ENCODE measurements around the gene MTARC2.
"Not testable (repeated sequence)": the region's sequence is repeated elsewhere in the genome, so short reads cannot be mapped to it uniquely, and the experiment has no call there.

MTARC2 gene

GRCh38 chr1:220732621-220733020, 15.5 kb upstream of the MTARC2 start:
- DNase-seq (ENCODE audit: low spot score) = no peak

DNA sequence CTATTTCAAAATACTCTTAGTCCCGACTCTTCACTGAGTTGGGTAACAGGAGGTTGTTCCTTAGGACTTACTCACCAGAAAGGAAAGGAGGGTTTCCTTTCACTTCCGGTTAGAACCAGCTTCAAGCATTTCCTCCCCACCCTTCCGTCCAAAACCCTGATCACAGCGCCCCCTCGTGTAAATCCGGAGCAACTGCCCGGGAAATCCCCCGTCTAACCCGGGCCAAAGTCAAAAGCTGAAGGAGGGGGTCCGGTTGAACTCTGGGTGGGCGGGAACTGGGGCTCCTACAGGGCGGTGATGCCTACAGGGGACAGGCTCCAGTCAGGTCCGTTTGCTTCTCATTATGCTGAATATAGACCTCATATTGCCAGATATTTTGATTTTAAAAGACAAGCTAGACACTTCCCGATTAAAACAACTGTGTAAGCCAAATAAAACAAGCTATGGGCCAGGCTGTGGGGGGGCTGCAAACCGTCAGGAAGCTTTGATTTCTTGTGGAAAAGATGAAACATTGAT, 15.0 kb upstream of the MTARC2 start:
- peak; percentile 81 for DNase-seq (ENCODE audit: low spot score)

DNA sequence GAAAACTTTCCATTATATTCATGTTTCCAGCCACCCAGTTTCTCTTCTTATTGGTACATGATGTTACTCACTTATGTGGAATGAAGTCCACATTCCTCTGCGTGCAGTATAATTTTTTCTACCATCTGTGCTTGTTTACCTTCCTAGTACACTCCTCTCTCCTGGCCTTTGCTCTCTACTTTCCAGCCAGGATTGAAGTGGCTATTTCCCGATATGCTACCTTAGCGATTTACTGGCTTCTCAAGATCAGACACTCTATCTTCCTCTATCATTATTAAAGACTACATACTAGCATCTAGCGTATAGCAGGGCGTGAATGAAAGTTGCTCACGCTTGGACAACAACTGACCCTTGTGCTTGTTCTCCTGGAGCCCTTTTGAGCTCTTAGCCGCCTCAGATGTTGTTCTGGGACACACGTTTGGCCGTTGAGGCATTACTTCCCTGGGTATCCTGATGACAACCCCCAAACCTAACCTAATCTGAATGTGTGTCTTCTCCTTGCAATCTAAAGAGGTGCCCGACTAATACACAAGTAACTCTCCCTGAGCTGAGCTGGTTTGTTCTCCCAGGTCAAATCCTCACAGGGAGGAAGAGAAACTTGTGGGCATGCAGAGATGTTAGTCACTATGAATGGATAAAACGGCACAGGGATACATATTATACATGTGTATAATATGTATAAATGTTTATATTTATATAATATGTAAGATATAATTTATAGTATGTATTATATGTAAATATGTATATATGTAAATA, 13.4 kb upstream of the MTARC2 start:
- DNase-seq (ENCODE audit: low spot score) = peak; percentile 67

DNA sequence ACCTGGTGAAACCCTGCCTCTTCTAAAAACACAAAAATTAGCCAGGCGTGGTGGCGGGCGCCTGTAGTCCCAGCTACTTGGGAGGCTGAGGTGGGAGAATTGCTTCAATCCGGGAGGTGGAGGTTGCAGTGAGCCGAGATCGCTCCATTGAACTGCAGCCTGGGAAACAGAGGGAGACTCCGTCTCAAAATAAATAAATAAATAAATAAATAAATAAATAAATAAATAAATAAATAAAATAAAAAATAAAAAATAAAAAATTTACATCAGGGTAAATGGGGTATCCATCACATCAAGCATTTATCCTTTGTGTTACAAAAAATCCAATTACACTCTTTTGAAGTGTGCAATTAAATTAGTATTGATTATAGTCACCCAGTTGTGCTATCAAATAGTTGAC, 11.8 kb upstream of the MTARC2 start:
- DNase-seq (ENCODE audit: low spot score) = not testable (repeated sequence)

DNA sequence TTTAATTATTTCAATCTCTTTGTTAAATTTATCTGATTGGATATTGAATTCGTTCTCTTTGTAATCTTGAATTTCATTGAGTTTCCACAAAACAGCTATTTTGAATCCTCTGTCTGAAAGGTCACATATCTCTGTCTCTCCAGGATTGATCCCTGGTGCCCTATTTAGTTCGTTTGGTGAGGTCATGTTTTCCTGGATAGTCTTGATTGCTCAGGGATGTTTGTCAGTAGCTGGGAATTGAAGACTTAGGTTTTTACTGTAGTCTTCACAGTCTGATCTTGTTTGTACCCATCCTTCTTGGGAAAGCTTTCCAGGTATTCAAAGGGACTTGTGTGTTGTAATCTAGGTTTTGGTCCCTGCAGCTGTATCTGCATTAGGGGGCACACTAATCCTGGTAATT, 6.8 kb upstream of the MTARC2 start:
- DNase-seq (ENCODE audit: low spot score) = no peak

DNA sequence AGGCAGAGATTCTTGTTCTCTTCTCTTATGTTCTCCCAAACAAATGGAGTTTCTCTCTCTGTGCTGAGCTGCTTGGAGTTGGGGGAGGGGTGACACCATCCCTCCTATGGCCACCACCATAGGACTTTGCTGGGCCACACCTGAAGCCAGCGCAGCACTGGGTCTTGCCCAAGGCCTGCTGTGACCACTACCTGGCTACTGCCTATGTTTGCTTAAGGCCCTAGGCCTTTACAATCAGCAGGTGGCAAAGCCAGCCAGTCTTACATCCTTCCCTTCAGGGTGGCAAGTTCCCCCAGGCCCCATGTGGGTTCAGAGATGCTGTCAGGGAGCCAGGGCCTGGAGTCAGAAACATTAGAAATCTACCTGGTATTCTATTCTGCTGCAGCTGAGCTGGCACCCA, 6.3 kb upstream of the MTARC2 start:
- DNase-seq (ENCODE audit: low spot score) = no peak

DNA sequence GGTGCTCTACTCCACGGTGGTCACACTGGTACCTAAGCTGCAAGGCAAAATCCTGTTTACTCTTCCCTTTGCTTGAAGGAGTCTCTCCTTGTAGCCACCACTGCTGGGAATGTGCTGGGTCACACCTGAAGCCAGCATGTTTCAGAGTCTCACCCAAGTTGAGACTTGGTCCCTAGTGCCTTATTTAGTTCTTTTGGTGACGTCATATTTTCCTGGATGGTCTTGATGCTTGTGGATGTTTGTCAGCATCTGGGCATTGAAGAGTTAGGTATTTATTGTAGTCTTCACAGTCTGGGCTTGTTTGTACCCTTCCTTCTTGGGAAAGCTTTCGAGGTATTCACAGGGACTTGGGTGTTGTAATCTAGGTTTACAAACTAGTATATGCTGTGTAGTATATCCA, 5.6 kb upstream of the MTARC2 start:
- no peak for DNase-seq (ENCODE audit: low spot score)

DNA sequence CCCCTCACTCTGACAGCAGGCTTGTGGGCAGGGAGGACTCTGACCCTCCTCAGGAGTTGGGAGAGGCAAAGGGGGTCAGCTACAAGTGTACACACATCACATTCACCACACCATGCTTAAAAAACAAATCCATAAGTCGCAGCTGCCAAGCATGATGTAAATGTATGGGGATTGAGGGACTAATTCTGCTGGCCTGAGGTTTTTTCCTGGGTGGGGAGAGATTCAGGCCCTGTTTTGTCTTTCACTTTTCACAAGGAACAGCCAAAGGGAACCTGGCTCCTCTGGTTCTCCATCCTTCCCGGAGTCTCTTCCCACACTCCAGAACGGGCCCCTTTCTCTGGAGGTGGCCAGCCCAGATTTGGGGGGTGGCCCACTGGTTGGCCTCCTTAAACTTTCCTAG, 1.3 kb upstream of the MTARC2 start:
- DNase-seq (ENCODE audit: low spot score) = no peak

DNA sequence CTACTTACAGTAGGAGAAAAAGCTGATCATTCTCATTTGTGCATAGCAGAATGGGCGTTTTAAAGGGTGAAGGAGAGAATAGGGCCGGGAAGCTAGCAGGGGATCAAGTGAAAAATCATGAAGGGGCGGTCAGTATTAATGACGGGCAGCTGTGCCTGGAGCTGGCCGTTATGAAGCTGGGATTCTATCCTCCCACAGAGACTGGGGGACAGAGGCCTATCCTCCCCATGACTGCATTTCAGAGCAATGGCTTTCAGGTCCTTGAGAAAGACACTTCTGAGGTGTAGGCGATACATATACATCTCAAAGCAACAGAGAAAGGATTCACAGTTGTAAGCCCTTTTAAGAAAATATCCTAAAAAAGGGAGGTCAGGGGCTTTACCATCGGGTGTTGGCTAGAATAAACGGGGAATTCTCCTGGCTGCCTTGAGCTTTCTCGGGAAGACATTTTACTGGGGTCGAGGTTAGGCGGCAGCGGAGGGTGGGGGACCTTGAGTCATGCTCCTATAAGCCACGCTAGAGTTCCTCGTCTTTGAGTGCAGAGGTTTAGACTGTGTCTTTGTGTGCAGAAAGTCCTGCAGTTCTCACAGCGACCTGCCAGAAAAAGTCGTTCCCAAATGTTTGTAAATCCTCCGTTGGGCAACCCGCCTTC, 559 bp upstream of the MTARC2 start:
- DNase-seq (ENCODE audit: low spot score) = no peak

GRCh38 chr1:220748936-220749335, 814 bp downstream of the MTARC2 start:
- no peak for DNase-seq (ENCODE audit: low spot score)

DNA sequence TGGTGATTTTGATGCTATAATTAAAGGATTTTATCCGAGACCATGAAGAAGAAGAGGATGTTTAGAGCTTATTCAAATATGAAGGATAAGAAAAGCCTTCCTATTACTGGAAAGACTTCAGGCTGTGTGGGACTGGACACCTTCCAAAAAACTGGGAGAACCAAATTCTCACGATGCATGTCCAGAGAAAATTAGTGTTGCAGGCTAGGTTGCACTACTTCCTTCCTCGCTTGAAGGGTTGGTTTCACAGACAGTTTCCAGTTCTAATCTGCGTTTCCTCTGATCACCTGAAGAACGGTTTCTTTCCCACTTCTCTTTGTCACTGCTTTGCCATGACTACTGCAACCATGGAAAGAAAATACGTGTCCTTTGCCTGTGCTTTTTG, 2.0 kb downstream of the MTARC2 start:
- no peak for DNase-seq (ENCODE audit: low spot score)

GRCh38 chr1:220751111-220751510, 3.0 kb downstream of the MTARC2 start:
- no peak for DNase-seq (ENCODE audit: low spot score)

GRCh38 chr1:220754212-220754917, 6.2 kb downstream of the MTARC2 start:
- DNase-seq (ENCODE audit: low spot score) = no peak

DNA sequence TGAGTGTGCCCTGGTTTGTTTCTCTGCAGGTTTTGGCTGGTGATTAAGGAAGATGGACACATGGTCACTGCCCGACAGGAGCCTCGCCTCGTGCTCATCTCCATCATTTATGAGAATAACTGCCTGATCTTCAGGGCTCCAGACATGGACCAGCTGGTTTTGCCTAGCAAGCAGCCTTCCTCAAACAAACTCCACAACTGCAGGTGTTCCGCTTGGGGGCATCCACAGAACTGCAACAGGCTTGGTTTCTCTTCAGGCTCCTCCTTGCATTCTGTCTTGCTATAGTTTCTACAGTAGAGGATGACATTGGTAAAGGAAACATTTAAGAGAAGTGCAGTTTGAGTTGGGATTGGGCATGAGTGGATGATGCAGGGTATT, 6.8 kb downstream of the MTARC2 start:
- DNase-seq (ENCODE audit: low spot score) = no peak

DNA sequence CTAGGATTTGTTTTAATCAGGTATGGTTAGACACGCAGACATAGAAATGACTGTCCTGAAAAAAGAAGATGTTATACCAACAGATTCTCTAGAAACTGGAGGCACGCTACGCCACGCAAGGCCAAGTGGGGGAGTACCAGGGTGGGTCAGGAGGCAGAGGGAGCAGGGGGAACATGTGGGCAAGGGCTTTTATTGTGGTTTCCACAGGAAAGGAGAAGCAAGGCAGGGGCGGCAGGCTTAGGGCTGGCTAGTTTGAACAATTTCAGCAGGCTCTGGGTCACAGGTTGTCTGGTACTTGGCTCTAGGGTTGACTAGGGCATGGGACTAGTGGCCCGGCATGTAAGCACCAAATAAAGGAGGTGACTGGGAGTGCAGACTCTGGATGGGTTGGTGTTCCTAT, 7.2 kb downstream of the MTARC2 start:
- DNase-seq (ENCODE audit: low spot score) = no peak

- DNase-seq (ENCODE audit: low spot score) = no peak
Observed at GRCh38 chr1:220757441-220757840, 9.3 kb downstream of the MTARC2 start.

DNA sequence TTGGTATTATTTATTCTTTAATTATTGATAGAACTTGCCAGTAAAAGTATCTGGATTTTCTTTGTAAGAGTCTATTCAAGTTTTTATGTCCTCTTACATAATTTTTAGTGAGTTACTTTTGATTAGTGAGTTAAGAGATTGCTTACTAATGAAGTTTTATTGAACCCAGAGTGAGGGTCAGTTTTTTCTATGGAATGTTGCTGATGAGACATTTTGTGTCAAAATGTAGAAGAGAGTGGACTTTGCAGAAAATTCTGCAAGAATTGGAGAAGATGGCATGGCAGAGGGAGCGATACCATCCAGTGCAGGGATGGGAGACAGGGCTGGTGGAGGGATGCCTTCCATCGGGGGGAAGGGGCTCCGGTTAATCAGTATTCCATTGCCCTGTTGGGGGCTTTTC, 11.0 kb downstream of the MTARC2 start:
- DNase-seq (ENCODE audit: low spot score) = no peak

DNA sequence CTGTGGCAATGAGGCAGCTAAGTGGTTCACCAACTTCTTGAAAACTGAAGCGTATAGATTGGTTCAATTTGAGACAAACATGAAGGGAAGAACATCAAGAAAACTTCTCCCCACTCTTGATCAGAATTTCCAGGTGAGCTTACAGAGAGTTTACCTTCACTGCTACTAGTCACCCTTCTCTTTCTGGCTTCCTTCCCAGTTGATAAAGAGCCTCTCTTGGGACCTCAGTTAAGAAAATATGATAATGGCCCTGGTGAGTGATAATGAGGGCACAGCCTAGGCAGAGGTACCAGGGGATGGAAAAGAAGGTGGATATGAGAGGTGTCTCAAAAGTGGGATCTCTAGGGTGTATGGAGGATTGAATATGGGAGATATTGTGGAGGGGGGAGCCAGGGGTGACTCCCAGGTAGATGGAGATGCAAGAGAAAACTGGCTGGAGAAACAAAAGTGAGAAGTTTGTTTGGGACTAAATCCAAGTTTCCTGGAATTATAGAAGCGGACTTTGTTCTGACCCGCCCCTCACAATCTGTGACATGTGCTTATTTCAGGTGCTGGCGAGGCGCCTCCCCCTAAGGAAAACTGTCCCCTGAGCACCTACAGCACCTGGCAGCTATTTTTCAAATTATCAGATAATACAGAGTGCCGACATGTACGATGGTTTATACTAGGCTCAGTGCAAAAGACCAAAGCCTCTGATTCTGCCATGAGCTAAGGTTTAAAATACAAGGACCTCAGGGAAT, 13.7 kb downstream of the MTARC2 start:
- DNase-seq (ENCODE audit: low spot score) = no peak

DNA sequence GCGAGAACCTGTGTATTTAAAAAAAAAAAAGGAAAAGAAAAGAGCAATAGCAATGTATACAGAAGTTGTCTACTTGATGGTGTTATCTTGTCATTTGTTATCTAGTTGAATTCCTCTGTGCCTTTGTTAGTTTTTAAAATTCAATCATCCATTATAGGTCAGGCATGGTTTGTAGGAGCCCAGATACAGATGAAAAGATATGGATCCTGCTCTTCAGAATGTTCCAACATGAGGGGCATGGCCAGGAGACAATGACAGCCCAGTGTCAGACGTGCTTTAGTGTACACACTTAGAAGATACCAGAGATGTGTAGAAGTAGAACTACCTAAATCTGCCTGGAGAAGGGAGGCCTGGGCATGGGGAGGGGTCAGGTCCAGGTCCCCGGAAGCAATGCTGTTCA, 16.6 kb downstream of the MTARC2 start:
- no peak for DNase-seq (ENCODE audit: low spot score)

DNA sequence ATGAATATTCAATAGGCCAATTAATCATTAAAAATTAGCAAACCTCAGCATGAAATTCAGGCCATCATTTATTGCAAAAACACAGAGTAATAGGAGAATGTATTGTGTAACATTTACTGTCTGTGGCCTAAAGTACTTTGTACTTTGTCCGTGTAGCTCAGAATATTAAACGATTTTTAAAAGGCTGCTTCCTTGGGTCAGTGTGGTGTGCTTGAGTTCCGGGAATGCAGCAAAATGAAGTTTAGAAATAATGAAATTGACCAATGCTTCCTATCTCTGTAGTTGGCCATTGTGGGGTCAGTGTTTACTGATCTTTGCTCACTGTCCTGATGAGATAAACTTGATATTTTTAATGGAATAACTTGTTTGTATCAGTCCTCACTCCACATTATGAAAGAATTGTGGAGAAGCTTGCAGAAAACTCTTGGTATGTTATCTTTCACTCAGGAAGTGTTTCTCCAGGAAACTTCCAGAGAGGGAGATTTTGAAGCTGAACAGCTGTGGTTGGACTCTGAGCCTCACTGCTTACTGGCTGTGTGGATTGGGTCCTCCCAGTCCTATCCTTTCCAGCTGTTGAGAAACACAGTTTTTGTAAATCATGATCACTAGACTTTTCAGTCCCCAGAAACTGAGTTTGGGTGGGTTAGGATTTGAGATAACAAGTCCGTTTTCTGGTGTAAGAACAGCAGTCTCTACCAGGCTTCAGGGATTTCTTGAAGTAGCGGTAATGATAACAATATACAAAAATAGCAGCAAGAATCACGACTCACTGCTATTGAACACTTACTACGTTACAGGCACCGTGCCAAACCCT, 19.4 kb downstream of the MTARC2 start:
- DNase-seq (ENCODE audit: low spot score) = no peak

DNA sequence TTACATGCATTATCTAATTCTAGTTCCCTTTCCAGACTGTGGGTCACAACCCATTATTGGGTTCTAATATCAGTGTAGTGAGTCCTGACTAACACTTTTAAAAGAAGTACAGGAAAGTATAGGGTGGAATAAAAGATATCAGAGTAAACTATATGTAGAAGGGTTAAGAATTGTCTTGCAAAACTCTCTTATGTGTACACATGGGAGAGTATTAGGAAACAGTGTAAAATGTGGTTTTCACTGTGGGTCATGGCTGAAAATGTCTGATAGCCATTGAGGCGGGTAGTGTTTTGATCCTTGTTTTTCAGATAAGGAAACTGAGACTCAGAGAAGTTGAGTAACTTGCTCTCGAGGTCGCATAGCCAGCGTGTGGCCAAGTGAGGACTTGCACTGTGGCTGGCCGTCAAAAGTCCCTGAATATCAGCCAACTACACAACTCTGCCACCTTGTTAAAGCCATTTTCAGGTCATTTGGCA, 20.0 kb downstream of the MTARC2 start:
- no peak for DNase-seq (ENCODE audit: low spot score)

Measured in AG08395 (cell line).